Prostate gland (tissue), 2 donors: ENCODE measurements around the gene STAT1. TPM values are rescaled to one million over a fixed set of nuclear protein-coding genes. Genes with fewer than 3 reads are reported as not detected.

Source experiments
- DNase-seq: peaks from one replicate; pipeline ENCODE4 v3.0.0-alpha.2; 2019; ENCODE audit warnings: low spot score
- H3K27ac ChIP-seq, 2 donors: fragments of 200-600 bp; sonication (generic); 2 replicates each; pipeline ENCODE4 v1.5.1; 2017 to 2019
- H3K27me3 ChIP-seq: fragments of 200-600 bp; sonication (generic); replicated peaks from 2 replicates; pipeline ENCODE4 v1.5.1; 2019; ENCODE audit not compliant: insufficient read depth
- H3K36me3 ChIP-seq, 2 donors: fragments of 200-600 bp; sonication (generic); 1 replicate in 1 of 2; 2 replicates in 1 of 2; pipeline versions ENCODE4 v1.5.1 to v1.8.1; 2017 to 2019
- H3K4me1 ChIP-seq: fragments of 200-600 bp; sonication (generic); replicated peaks from 2 replicates; pipeline ENCODE4 v1.5.1; 2019
- H3K4me3 ChIP-seq, 2 donors: fragments of 200-600 bp; sonication (generic); 2 replicates each; pipeline ENCODE4 v1.5.1; 2017 to 2019
- H3K9me3 ChIP-seq: fragments of 200-600 bp; sonication (generic); 2 replicates; pipeline ENCODE4 v1.5.1; 2017
- CTCF ChIP-seq, 4 experiments: fragments of 200-600 bp in 2 of 4; fragments of 450-650 bp in 2 of 4; sonication (generic) in 2 of 4; IDR thresholded peaks; 1 replicate in 3 of 4; 2 replicates in 1 of 4; pipeline ENCODE4 v1.5.1; 2016 to 2019; ENCODE audit warnings: antibody characterized with exemption in 4 of 4, mild to moderate bottlenecking in 2 of 4, moderate library complexity in 2 of 4
- POLR2A ChIP-seq: fragments of 450-650 bp; IDR thresholded peaks from one replicate; pipeline ENCODE4 v1.6.1; 2016; ENCODE audit warnings: antibody characterized with exemption, mild to moderate bottlenecking
- POLR2AphosphoS5 ChIP-seq: sonication (generic); formaldehyde crosslinking; IDR thresholded peaks from one replicate; pipeline ENCODE4 v1.6.1; 2017; ENCODE audit warnings: antibody characterized with exemption
- WGBS: methylation state at CpG from one replicate; pipeline ENCODE4 v1.1.5; 2018; 5-methylcytosine and 5-hydroxymethylcytosine counted together
- intact Hi-C: fragments of 100-400 bp; cut with DNase I; formaldehyde crosslinking; loops from one replicate; pipeline ENCODE4 v1.14.2; 2022
- total RNA-seq, 2 donors: library from RNA; depleted of rRNA; stranded (reverse); fragments of >200 nt; gene quantifications; one replicate each; pipeline ENCODE4 v1.1.0, GENCODE V29; 2016

Gene STAT1
- total RNA-seq, 2 donors from 2014 or later = 53.3 to 64.1 TPM

GRCh38 chr2:190994148-190994547 is 19.8 kb downstream of the STAT1 start:
- intact Hi-C loops = no loop called here
- H3K36me3 ChIP-seq = peaks cover 0 to 7% of the 10 kb centered on the region in 2 donors
- no peaks in the 10 kb centered on the region for H3K27me3 ChIP-seq
- H3K4me1 ChIP-seq = no peaks in the 10 kb centered on the region
- no peak overlapping the region for H3K4me3 ChIP-seq
- DNase-seq = no peak
- H3K27ac ChIP-seq = no peak overlapping the region
- H3K9me3 ChIP-seq = no peaks in the 10 kb centered on the region
- WGBS = 96% methylated on average over 7 of the region's 7 CpGs
- TF ChIP-seq POLR2AphosphoS5 (no peak), CTCF (IDR thresholded peaks at IDR 0.05) (no peak), POLR2A (no peak)

- peaks cover 2 to 7% of the 10 kb centered on the region in 2 donors for H3K36me3 ChIP-seq
- 97% methylated on average over 6 of the region's 6 CpGs for WGBS
- no peaks in the 10 kb centered on the region for H3K9me3 ChIP-seq
Measured at GRCh38 chr2:190993292-190993643, 20.7 kb downstream of the STAT1 start.

GRCh38 chr2:190990132-190990531 is 23.8 kb downstream of the STAT1 start:
- Histone ChIP-seq H3K4me1 (no peaks in the 10 kb centered on the region), H3K4me3 (no peak overlapping the region), H3K9me3 (no peaks in the 10 kb centered on the region), H3K27ac (no peak overlapping the region), H3K36me3 (peaks cover 9 to 12% of the 10 kb centered on the region in 2 donors), H3K27me3 (no peaks in the 10 kb centered on the region)
- 74% methylated on average over 6 of the region's 6 CpGs for WGBS
- no peak for DNase-seq
- no peak for TF ChIP-seq POLR2AphosphoS5
- intact Hi-C loops = no loop called here

More at GRCh38 chr2:190993292-190993643, 20.7 kb downstream of the STAT1 start:
- Histone ChIP-seq H3K27ac (no peak overlapping the region), H3K4me1 (no peaks in the 10 kb centered on the region), H3K4me3 (no peak overlapping the region), H3K27me3 (no peaks in the 10 kb centered on the region)
- DNase-seq = no peak
- intact Hi-C loops = no loop called here
- TF ChIP-seq POLR2A = no peak

- 78% methylated on average over 3 of the region's 3 CpGs for WGBS
- DNase-seq = no peak
- intact Hi-C loops = no loop called here
- H3K27ac ChIP-seq = no peak overlapping the region
- H3K27me3 ChIP-seq = no peaks in the 10 kb centered on the region
- no peak for TF ChIP-seq CTCF (IDR thresholded peaks at IDR 0.05)
- no peak for TF ChIP-seq POLR2AphosphoS5
- no peak for TF ChIP-seq POLR2A
- H3K36me3 ChIP-seq = peaks cover 5 to 9% of the 10 kb centered on the region in 2 donors
- no peaks in the 10 kb centered on the region for H3K9me3 ChIP-seq
- no peaks in the 10 kb centered on the region for H3K4me1 ChIP-seq
- no peak overlapping the region for H3K4me3 ChIP-seq
Measured at GRCh38 chr2:190988910-190989309, 25.1 kb downstream of the STAT1 start.

GRCh38 chr2:190987938-190988337 is 26.0 kb downstream of the STAT1 start:
- intact Hi-C loops = no loop called here
- TF ChIP-seq CTCF (IDR thresholded peaks at IDR 0.05) (no peak), POLR2A (no peak), POLR2AphosphoS5 (no peak)
- Histone ChIP-seq H3K36me3 (peaks cover 9 to 10% of the 10 kb centered on the region in 2 donors), H3K27me3 (no peaks in the 10 kb centered on the region), H3K27ac (no peak overlapping the region), H3K4me1 (no peaks in the 10 kb centered on the region), H3K9me3 (no peaks in the 10 kb centered on the region), H3K4me3 (no peak overlapping the region)
- DNase-seq = no peak
- WGBS = 95% methylated on average over 5 of the region's 5 CpGs

GRCh38 chr2:190987116-190987515 is 26.9 kb downstream of the STAT1 start:
- Histone ChIP-seq H3K9me3 (no peaks in the 10 kb centered on the region), H3K4me3 (no peak overlapping the region), H3K27me3 (no peaks in the 10 kb centered on the region), H3K27ac (no peak overlapping the region), H3K4me1 (no peaks in the 10 kb centered on the region), H3K36me3 (peaks cover 9 to 10% of the 10 kb centered on the region in 2 donors)
- 88% methylated on average over 1 of the region's 1 CpG for WGBS
- no peak for TF ChIP-seq POLR2AphosphoS5
- no peak for TF ChIP-seq POLR2A
- intact Hi-C loops = no loop called here
- no peak for DNase-seq
